Spleen (tissue), 7 donors: ENCODE results near the gene TRAF5.

ENCODE experiments used
- CTCF ChIP-seq, 11 experiments: fragments of 200-600 bp in 7 of 11; fragments of 450-650 bp in 4 of 11; sonication (generic) in 4 of 11; IDR thresholded peaks in 8 of 11; conservative IDR thresholded peaks in 3 of 11; 1 replicate in 7 of 11; 2 replicates in 4 of 11; pipeline versions ENCODE4 v1.4.0 to v1.8.0; 2016 to 2021; ENCODE audit warnings: antibody characterized with exemption in 11 of 11, inconsistent platforms in 4 of 11, mild to moderate bottlenecking in 1 of 11
- POLR2A ChIP-seq, 3 donors: fragments of 450-650 bp; IDR thresholded peaks; one replicate each; pipeline ENCODE4 v1.5.1; 2017; ENCODE audit warnings: antibody characterized with exemption in 3 of 3, mild to moderate bottlenecking in 1 of 3
- POLR2AphosphoS5 ChIP-seq, 3 donors: sonication (generic); formaldehyde crosslinking; IDR thresholded peaks; one replicate each; pipeline ENCODE4 v1.5.1; 2017; ENCODE audit warnings: antibody characterized with exemption in 3 of 3
- donor health status: DM: no; HTN: no; CAD: no; lungs with moderate emphysema.
- donor health status: DM: no; HTN: no; CAD: no.
- donor health status: DM: no; HTN: no; CAD: no.

- TF ChIP-seq CTCF (IDR thresholded peaks at IDR 0.05 in 8 of 11, conservative IDR thresholded peaks at IDR 0.05 in 3 of 11) (no peak), POLR2A (IDR thresholded peaks at IDR 0.05) (no peak), POLR2AphosphoS5 (IDR thresholded peaks at IDR 0.05) (no peak)
These were observed 33.2 kb downstream of the TRAF5 start for GRCh38 chr1:211359876-211360275.
